ENCODE data around the gene GMPPB. TPM values are rescaled to one million over a fixed set of nuclear protein-coding genes. Genes with fewer than 3 reads are reported as not detected.
"Not testable (repeated sequence)": the region's sequence is repeated elsewhere in the genome, so short reads cannot be mapped to it uniquely, and the experiment has no call there.

Gene GMPPB
- total and polyA plus RNA-seq, 8 donors: 14.4 to 81.7 (median 34.9) TPM

- H3K36me3 ChIP-seq: peaks cover 38 to 83% (median 75%) of the 10 kb centered on the region in 4 donors
- intact Hi-C loops (cut with DNase I; ENCODE audit: low total_unique reads): no loop called here
Measured at GRCh38 chr3:49700014-49700413, 23.7 kb downstream of the GMPPB start.

GRCh38 chr3:49699281-49699979 is 24.3 kb downstream of the GMPPB start:
- TF ChIP-seq POLR2A (IDR thresholded peaks at IDR 0.05) (no peak), POLR2AphosphoS5 (IDR thresholded peaks at IDR 0.05) (no peak), EP300 (IDR thresholded peaks at IDR 0.05) (no peak), CTCF (IDR thresholded peaks at IDR 0.05) (no peak)
- Histone ChIP-seq H3K27ac (no peak overlapping the region), H3K4me3 (no peak overlapping the region), H3K27me3 (no peaks in the 10 kb centered on the region), H3K9me3 (no peaks in the 10 kb centered on the region), H3K4me1 (peaks cover 0 to 8% (median 0%) of the 10 kb centered on the region in 4 donors), H3K36me3 (peaks cover 35 to 78% (median 71%) of the 10 kb centered on the region in 4 donors)
- intact Hi-C loops (cut with DNase I; ENCODE audit: low total_unique reads): no loop called here
- no peak for DNase-seq
- WGBS, 5 donors: 77 to 90% (median 88%) methylated on average over 5 to 16 of the region's 16 CpGs

More at GRCh38 chr3:49700014-49700413, 23.7 kb downstream of the GMPPB start:
- H3K4me1 ChIP-seq: peaks cover 0 to 8% (median 0%) of the 10 kb centered on the region in 4 donors
- no peak for DNase-seq
- 78 to 87% (median 83%) methylated on average over 7 to 8 of the region's 8 CpGs for WGBS, 5 donors
- TF ChIP-seq POLR2AphosphoS5 (IDR thresholded peaks at IDR 0.05) (no peak), CTCF (IDR thresholded peaks at IDR 0.05) (no peak), EP300 (IDR thresholded peaks at IDR 0.05) (no peak), POLR2A (IDR thresholded peaks at IDR 0.05) (no peak)
- H3K27me3 ChIP-seq: no peaks in the 10 kb centered on the region
- H3K4me3 ChIP-seq: no peak overlapping the region
- no peak overlapping the region for H3K27ac ChIP-seq
- H3K9me3 ChIP-seq: no peaks in the 10 kb centered on the region

- DNase-seq: not testable (repeated sequence)
- peaks cover 21 to 44% (median 38%) of the 10 kb centered on the region in 4 donors for H3K36me3 ChIP-seq
Measured at GRCh38 chr3:49695350-49696015, 28.3 kb downstream of the GMPPB start.

GRCh38 chr3:49694409-49695070 is 29.2 kb downstream of the GMPPB start:
- H3K4me3 ChIP-seq; DNase-seq; H3K9me3 ChIP-seq; H3K27ac ChIP-seq; intact Hi-C loops (cut with DNase I; ENCODE audit: low total_unique reads); H3K27me3 ChIP-seq: not testable (repeated sequence)
- H3K4me1 ChIP-seq: peaks cover 17 to 24% (median 23%) of the 10 kb centered on the region in 4 donors
- WGBS, 5 donors: 67 to 71% (median 69%) methylated on average over 5 to 6 of the region's 6 CpGs
- H3K36me3 ChIP-seq: peaks cover 20 to 34% (median 29%) of the 10 kb centered on the region in 4 donors

More at GRCh38 chr3:49695350-49696015, 28.3 kb downstream of the GMPPB start:
- peaks cover 10 to 16% (median 15%) of the 10 kb centered on the region in 4 donors for H3K4me1 ChIP-seq
- H3K27me3 ChIP-seq; H3K27ac ChIP-seq; H3K9me3 ChIP-seq; intact Hi-C loops (cut with DNase I; ENCODE audit: low total_unique reads); H3K4me3 ChIP-seq: not testable (repeated sequence)
- 70 to 94% (median 88%) methylated on average over 1 to 4 of the region's 4 CpGs for WGBS, 5 donors

- intact Hi-C loops (cut with DNase I; ENCODE audit: low total_unique reads); H3K27ac ChIP-seq: not testable (repeated sequence)
Measured at GRCh38 chr3:49691481-49691880, 32.3 kb downstream of the GMPPB start.

GRCh38 chr3:49690856-49691255 is 32.9 kb downstream of the GMPPB start:
- H3K36me3 ChIP-seq, DNase-seq: not testable (repeated sequence)

More at GRCh38 chr3:49691481-49691880, 32.3 kb downstream of the GMPPB start:
- not testable (repeated sequence) for H3K9me3 ChIP-seq, H3K36me3 ChIP-seq, H3K4me3 ChIP-seq, DNase-seq
- Histone ChIP-seq H3K27me3 (peaks cover 0 to 12% (median 0%) of the 10 kb centered on the region in 3 donors), H3K4me1 (peaks cover 22 to 43% (median 41%) of the 10 kb centered on the region in 4 donors)
- 55 to 87% (median 56%) methylated on average over 3 of the region's 3 CpGs for WGBS, 5 donors

GRCh38 chr3:49689908-49690624 is 33.7 kb downstream of the GMPPB start:
- H3K9me3 ChIP-seq; DNase-seq; H3K36me3 ChIP-seq; intact Hi-C loops (cut with DNase I; ENCODE audit: low total_unique reads): not testable (repeated sequence)
- H3K4me3 ChIP-seq: peak overlapping the region; percentile 71 to 95 (median 83)
- WGBS, 5 donors: 5 to 10% (median 6%) methylated on average over 14 to 16 of the region's 16 CpGs
- peak overlapping the region; percentile 77 to 91 (median 88) for H3K27ac ChIP-seq
- peaks cover 0 to 22% (median 0%) of the 10 kb centered on the region in 3 donors for H3K27me3 ChIP-seq
- H3K4me1 ChIP-seq: peaks cover 26 to 52% (median 49%) of the 10 kb centered on the region in 4 donors

More at GRCh38 chr3:49690856-49691255, 32.9 kb downstream of the GMPPB start:
- Histone ChIP-seq H3K4me3 (peak overlapping the region in 2 of 4 donors; percentile 71 to 90), H3K4me1 (peaks cover 26 to 49% (median 47%) of the 10 kb centered on the region in 4 donors), H3K27me3 (peaks cover 0 to 18% (median 0%) of the 10 kb centered on the region in 3 donors)
- H3K27ac ChIP-seq; intact Hi-C loops (cut with DNase I; ENCODE audit: low total_unique reads); H3K9me3 ChIP-seq: not testable (repeated sequence)
- WGBS, 5 donors: 72 to 94% (median 84%) methylated on average over 1 to 3 of the region's 3 CpGs

All from stomach (tissue), 9 donors.